GM21825 (cell line): ENCODE results near the gene SAMD14.
A peak's percentile ranks its signal among the peaks of the same experiment; 100 is the strongest.

Source experiments
- ATAC-seq: cut with Tn5 transposase; IDR thresholded peaks from one replicate; pipeline ENCODE4 v1.9.1; 2021; ENCODE audit warnings: mild to moderate bottlenecking, moderate library complexity; ENCODE audit not compliant: unreplicated experiment

The SAMD14 gene

GRCh38 chr17:50148226-50149090 lies 18.5 kb upstream of the SAMD14 start:
- peak; percentile 33 for ATAC-seq

- no peak for ATAC-seq
Measured at GRCh38 chr17:50147841-50148225, 17.9 kb upstream of the SAMD14 start.

- no peak for ATAC-seq
Measured at GRCh38 chr17:50146927-50147665, 17.1 kb upstream of the SAMD14 start.

- no peak for ATAC-seq
Measured at GRCh38 chr17:50146230-50146926, 16.4 kb upstream of the SAMD14 start.

- no peak for ATAC-seq
Measured at GRCh38 chr17:50145532-50146229, 15.7 kb upstream of the SAMD14 start.

GRCh38 chr17:50144845-50145531 lies 15.0 kb upstream of the SAMD14 start:
- ATAC-seq = no peak

GRCh38 chr17:50144355-50144754 lies 14.4 kb upstream of the SAMD14 start:
- no peak for ATAC-seq

- ATAC-seq = no peak
Measured at GRCh38 chr17:50143461-50144176, 13.7 kb upstream of the SAMD14 start.

GRCh38 chr17:50141745-50142110 lies 11.8 kb upstream of the SAMD14 start:
- no peak for ATAC-seq

- no peak for ATAC-seq
Measured at GRCh38 chr17:50141026-50141744, 11.2 kb upstream of the SAMD14 start.

- peak; percentile 48 for ATAC-seq
Measured at GRCh38 chr17:50139950-50140885, 10.3 kb upstream of the SAMD14 start.

- ATAC-seq = no peak
Measured at GRCh38 chr17:50139185-50139783, 9.3 kb upstream of the SAMD14 start.

GRCh38 chr17:50137042-50137441 lies 7.1 kb upstream of the SAMD14 start:
- no peak for ATAC-seq

- ATAC-seq = no peak
Measured at GRCh38 chr17:50136096-50136687, 6.2 kb upstream of the SAMD14 start.

GRCh38 chr17:50135316-50136095 lies 5.5 kb upstream of the SAMD14 start:
- no peak for ATAC-seq
